ENCODE results near the gene DNAH9. TPM values are rescaled to one million over a fixed set of nuclear protein-coding genes. Genes with fewer than 3 reads are reported as not detected.
A peak's percentile ranks its signal among the peaks of the same experiment; 100 is the strongest.

The DNAH9 gene
- total and polyA plus RNA-seq, 2 donors from 2014 or later, result 3.7 to 6.9 TPM

DNA sequence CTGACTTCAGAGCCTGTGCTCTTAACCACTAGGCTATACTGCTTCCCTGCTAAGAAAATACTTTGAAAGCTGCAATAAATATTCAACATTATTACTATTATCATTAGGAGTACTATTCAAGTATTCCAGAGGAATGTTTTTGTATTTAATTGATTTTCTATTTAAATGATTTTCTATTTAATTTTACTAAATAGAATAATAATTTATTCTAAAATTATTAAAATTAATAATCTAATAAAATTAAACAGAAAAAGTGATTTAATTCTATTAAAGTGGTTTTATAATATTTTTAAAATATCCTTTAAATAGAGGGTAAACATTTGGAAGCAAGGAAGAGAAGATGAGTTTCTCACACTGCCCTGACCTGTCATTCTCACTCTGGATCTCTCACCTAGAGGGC is 173.8 kb downstream of the DNAH9 start:
- FAIRE-seq, result peak; percentile 76
- intact Hi-C loops (cut with DNase I), result no loop called here

DNA sequence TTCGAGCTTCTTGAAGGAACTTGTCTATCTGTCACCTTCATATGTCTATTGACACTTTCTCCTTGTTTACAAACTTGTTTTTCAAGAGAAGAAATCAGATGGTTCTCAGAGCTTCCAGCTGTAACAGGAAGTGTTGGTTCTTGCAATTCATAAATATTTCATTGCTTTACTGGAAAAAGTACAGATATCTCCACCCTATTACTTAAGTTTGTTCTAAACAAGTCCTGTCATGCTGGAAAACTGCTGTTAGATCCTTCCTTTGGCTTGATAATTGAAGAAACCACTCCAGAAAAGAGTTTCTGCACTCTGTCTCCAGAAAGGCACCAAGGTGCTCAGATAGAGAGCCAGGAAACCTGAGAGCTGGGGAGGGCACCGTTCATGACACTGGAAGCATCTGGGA is 181.6 kb downstream of the DNAH9 start:
- H3K27ac ChIP-seq (ENCODE audit: low read depth in 2 of 2, low read length in 2 of 2), result no peak overlapping the region
- no peaks in the 10 kb centered on the region for H3K27me3 ChIP-seq (ENCODE audit: control insufficient read depth, insufficient read depth, low read length)
- H3K9me3 ChIP-seq (ENCODE audit: control insufficient read depth in 2 of 3, insufficient read depth in 1 of 3, low read length in 3 of 3), result no peaks in the 10 kb centered on the region
- TF ChIP-seq, protein P1, sequence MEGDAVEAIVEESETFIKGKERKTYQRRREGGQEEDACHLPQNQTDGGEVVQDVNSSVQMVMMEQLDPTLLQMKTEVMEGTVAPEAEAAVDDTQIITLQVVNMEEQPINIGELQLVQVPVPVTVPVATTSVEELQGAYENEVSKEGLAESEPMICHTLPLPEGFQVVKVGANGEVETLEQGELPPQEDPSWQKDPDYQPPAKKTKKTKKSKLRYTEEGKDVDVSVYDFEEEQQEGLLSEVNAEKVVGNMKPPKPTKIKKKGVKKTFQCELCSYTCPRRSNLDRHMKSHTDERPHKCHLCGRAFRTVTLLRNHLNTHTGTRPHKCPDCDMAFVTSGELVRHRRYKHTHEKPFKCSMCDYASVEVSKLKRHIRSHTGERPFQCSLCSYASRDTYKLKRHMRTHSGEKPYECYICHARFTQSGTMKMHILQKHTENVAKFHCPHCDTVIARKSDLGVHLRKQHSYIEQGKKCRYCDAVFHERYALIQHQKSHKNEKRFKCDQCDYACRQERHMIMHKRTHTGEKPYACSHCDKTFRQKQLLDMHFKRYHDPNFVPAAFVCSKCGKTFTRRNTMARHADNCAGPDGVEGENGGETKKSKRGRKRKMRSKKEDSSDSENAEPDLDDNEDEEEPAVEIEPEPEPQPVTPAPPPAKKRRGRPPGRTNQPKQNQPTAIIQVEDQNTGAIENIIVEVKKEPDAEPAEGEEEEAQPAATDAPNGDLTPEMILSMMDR (IDR thresholded peaks at IDR 0.05; ENCODE audit: borderline replicate concordance, extremely low read depth, insufficient read depth), result no peak
- no peaks in the 10 kb centered on the region for H3K4me1 ChIP-seq (ENCODE audit: control insufficient read depth in 2 of 3, insufficient read depth in 2 of 3, low read depth in 1 of 3, low read length in 3 of 3)
- no peak for DNase-seq
- H3K36me3 ChIP-seq (ENCODE audit: control insufficient read depth in 2 of 3, insufficient read depth in 3 of 3, low read length in 3 of 3), result no peaks in the 10 kb centered on the region
- FAIRE-seq, result no peak
- H3K9ac ChIP-seq (ENCODE audit: low read length in 3 of 3), result no peak overlapping the region
- intact Hi-C loops (cut with DNase I), result no loop called here
- H3K4me3 ChIP-seq (ENCODE audit: low read length in 3 of 3), result no peak overlapping the region

More for the DNA sequence above, 173.8 kb downstream of the DNAH9 start:
- Histone ChIP-seq H3K27ac (ENCODE audit: low read depth in 2 of 2, low read length in 2 of 2) (no peak overlapping the region), H3K4me3 (ENCODE audit: low read length in 3 of 3) (no peak overlapping the region), H3K4me1 (ENCODE audit: control insufficient read depth in 2 of 3, insufficient read depth in 2 of 3, low read depth in 1 of 3, low read length in 3 of 3) (no peaks in the 10 kb centered on the region), H3K9me3 (ENCODE audit: control insufficient read depth in 2 of 3, insufficient read depth in 1 of 3, low read length in 3 of 3) (no peaks in the 10 kb centered on the region), H3K9ac (ENCODE audit: low read length in 3 of 3) (no peak overlapping the region), H3K36me3 (ENCODE audit: control insufficient read depth in 2 of 3, insufficient read depth in 3 of 3, low read length in 3 of 3) (no peaks in the 10 kb centered on the region), H3K27me3 (ENCODE audit: control insufficient read depth, insufficient read depth, low read length) (no peaks in the 10 kb centered on the region)
- no peak for DNase-seq
- TF ChIP-seq, protein P1 (IDR thresholded peaks at IDR 0.05; ENCODE audit: borderline replicate concordance, extremely low read depth, insufficient read depth), result no peak

DNA sequence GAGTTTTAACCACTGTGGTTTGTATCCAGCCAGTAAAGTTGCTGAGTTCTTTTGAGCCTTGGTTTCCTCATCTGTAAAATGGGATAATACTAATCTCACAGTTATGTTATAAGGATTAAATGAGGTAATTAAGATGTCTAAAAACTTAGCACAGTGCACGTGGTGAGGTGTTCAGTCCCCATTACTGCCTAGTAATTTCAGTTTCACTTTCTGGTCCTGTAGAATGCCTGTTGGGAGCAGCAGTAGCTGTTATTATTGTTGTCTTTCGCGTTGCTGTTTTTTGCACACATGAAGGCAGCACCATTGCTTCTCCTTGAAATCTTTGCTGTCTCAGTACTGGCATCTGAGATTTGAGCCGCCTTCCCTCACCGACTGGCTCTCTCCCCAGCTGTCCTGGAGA is 182.4 kb downstream of the DNAH9 start:
- FAIRE-seq (no peak), DNase-seq (no peak)
- Histone ChIP-seq H3K27me3 (ENCODE audit: control insufficient read depth, insufficient read depth, low read length) (no peaks in the 10 kb centered on the region), H3K36me3 (ENCODE audit: control insufficient read depth in 2 of 3, insufficient read depth in 3 of 3, low read length in 3 of 3) (no peaks in the 10 kb centered on the region), H3K9me3 (ENCODE audit: control insufficient read depth in 2 of 3, insufficient read depth in 1 of 3, low read length in 3 of 3) (no peaks in the 10 kb centered on the region), H3K27ac (ENCODE audit: low read depth in 2 of 2, low read length in 2 of 2) (no peak overlapping the region), H3K9ac (ENCODE audit: low read length in 3 of 3) (no peak overlapping the region), H3K4me3 (ENCODE audit: low read length in 3 of 3) (no peak overlapping the region), H3K4me1 (ENCODE audit: control insufficient read depth in 2 of 3, insufficient read depth in 2 of 3, low read depth in 1 of 3, low read length in 3 of 3) (no peaks in the 10 kb centered on the region)
- intact Hi-C loops (cut with DNase I), result no loop called here
- TF ChIP-seq, protein P1 (IDR thresholded peaks at IDR 0.05; ENCODE audit: borderline replicate concordance, extremely low read depth, insufficient read depth), result no peak
